ENCODE measurements around the gene PALM. TPM values are rescaled to one million over a fixed set of nuclear protein-coding genes. Genes with fewer than 3 reads are reported as not detected.

Gene PALM
- total and polyA plus RNA-seq, 2 experiments from 2014 or later = 22.1 to 27.2 TPM

DNA sequence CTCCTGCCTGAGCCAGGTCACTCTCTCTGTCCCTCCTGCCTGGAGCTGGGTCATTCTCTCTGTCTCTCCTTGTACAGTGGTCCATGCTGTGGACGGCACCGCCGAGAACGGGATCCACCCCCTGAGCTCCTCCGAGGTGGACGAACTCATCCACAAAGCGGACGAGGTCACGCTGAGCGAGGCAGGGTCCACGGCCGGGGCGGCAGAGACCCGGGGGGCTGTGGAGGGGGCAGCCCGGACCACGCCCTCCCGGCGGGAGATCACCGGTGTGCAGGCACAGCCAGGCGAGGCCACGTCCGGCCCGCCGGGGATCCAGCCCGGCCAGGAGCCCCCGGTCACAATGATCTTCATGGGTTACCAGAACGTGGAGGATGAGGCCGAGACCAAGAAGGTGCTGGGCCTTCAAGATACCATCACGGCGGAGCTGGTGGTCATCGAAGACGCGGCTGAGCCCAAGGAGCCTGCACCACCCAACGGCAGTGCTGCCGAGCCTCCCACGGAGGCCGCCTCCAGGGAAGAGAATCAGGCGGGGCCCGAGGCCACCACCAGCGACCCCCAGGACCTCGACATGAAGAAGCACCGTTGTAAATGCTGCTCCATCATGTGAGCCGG is 37.6 kb downstream of the PALM start:
- no peak for DNase-seq (ENCODE audit: low spot score)
- Histone ChIP-seq H3K9me3 (ENCODE audit: low read depth) (no peaks in the 10 kb centered on the region), H3K9me2 (replicated peaks; ENCODE audit: insufficient read depth) (no peaks in the 10 kb centered on the region), H4K20me1 (ENCODE audit: insufficient read depth, poor library complexity, severe bottlenecking) (no peaks in the 10 kb centered on the region), H3K4me3 (no peak overlapping the region), H3K4me1 (ENCODE audit: insufficient read depth) (peaks cover 6% of the 10 kb centered on the region), H3K79me2 (no peaks in the 10 kb centered on the region), H2AFZ (no peak overlapping the region), H3K27me3 (no peaks in the 10 kb centered on the region), H3K27ac (no peak overlapping the region), H3K36me3 (replicated peaks; ENCODE audit: insufficient read depth, low read depth) (no peaks in the 10 kb centered on the region), H3K4me2 (no peak overlapping the region)
- WGBS (ENCODE audit: low lambda C conversion rate, missing lambda C conversion rate) = 98% methylated on average over 19 of the region's 43 CpGs
- no peak for TF ChIP-seq EZH2phosphoT487 (IDR thresholded peaks at IDR 0.05; ENCODE audit: low read depth, severe bottlenecking, unreplicated experiment)
- TF ChIP-seq, protein P1, sequence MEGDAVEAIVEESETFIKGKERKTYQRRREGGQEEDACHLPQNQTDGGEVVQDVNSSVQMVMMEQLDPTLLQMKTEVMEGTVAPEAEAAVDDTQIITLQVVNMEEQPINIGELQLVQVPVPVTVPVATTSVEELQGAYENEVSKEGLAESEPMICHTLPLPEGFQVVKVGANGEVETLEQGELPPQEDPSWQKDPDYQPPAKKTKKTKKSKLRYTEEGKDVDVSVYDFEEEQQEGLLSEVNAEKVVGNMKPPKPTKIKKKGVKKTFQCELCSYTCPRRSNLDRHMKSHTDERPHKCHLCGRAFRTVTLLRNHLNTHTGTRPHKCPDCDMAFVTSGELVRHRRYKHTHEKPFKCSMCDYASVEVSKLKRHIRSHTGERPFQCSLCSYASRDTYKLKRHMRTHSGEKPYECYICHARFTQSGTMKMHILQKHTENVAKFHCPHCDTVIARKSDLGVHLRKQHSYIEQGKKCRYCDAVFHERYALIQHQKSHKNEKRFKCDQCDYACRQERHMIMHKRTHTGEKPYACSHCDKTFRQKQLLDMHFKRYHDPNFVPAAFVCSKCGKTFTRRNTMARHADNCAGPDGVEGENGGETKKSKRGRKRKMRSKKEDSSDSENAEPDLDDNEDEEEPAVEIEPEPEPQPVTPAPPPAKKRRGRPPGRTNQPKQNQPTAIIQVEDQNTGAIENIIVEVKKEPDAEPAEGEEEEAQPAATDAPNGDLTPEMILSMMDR (IDR thresholded peaks at IDR 0.05; ENCODE audit: poor library complexity) = no peak
- no peak for TF ChIP-seq EZH2 (IDR thresholded peaks at IDR 0.05; ENCODE audit: borderline replicate concordance)

DNA sequence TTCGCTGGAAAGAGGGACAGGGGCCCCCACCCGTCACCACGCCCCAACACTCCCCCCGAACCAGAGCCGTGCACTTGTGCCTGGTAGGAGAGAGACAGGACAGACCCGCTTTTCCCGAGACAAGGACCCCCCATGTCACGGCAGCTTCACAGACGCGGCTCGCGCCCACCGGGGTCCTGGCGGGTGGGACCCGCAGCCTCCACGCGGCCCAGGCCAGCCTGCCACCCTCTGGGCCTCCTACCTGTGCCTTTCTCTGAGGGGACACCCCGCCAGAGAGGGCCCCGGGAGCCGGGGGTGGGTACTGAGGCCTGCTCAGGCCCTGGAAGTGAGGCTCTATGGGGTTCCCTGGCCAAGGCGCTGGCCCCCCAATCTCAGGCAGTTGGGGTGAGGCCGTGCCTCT is 38.2 kb downstream of the PALM start:
- Histone ChIP-seq H3K27me3 (no peaks in the 10 kb centered on the region), H3K9me3 (ENCODE audit: low read depth) (no peaks in the 10 kb centered on the region), H3K79me2 (no peaks in the 10 kb centered on the region), H3K4me3 (no peak overlapping the region), H4K20me1 (ENCODE audit: insufficient read depth, poor library complexity, severe bottlenecking) (no peaks in the 10 kb centered on the region), H3K9me2 (replicated peaks; ENCODE audit: insufficient read depth) (no peaks in the 10 kb centered on the region), H3K4me1 (ENCODE audit: insufficient read depth) (peaks cover 7% of the 10 kb centered on the region), H3K4me2 (no peak overlapping the region), H3K36me3 (replicated peaks; ENCODE audit: insufficient read depth, low read depth) (no peaks in the 10 kb centered on the region), H3K27ac (no peak overlapping the region), H2AFZ (no peak overlapping the region)
- 98% methylated on average over 20 of the region's 22 CpGs for WGBS (ENCODE audit: low lambda C conversion rate, missing lambda C conversion rate)
- TF ChIP-seq, protein P1 (IDR thresholded peaks at IDR 0.05; ENCODE audit: poor library complexity) = no peak
- TF ChIP-seq EZH2phosphoT487 (IDR thresholded peaks at IDR 0.05; ENCODE audit: low read depth, severe bottlenecking, unreplicated experiment) (no peak), EZH2 (IDR thresholded peaks at IDR 0.05; ENCODE audit: borderline replicate concordance) (no peak)
- DNase-seq (ENCODE audit: low spot score) = no peak

DNA sequence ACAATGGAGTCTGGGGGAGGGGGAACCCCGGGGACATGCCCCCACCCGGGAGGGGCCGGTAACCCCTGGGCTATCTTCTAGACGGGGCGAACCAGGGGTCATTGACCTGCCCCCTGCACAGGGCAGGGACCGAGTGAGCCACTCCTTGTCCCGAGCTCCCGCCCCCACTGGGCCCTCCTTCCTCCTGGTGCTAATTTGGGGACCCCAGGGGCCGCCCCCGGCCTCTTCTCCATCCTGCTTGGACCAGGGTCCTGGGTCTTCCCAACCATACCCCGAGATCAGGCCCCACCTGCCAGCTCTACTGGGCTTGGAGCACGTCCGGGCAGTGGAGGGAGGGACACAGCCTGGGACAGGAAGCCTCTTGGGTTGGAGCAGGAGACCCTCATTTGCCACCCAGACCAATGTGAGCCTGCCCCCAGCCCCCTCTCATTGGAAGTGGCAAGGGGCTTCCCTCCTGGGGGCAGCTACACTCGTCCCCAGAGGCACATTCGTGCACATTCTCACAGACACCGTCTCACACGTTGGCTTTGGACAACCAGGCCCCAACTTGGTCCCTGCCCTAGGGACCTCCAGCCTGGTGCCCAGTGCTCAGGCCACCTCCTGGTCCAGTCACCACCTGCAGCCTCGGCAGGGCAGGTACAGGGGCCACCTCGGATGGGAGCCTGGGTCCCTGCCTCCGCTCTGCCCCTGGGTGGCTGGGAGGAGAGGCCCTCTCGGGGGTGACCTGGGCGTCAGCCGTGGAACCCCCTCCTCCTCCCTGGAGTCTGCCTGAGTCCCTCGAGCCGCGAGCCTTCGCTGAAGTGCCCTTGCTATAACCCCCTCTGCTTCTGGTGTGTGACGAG is 38.9 kb downstream of the PALM start:
- H3K36me3 ChIP-seq (replicated peaks; ENCODE audit: insufficient read depth, low read depth) = no peaks in the 10 kb centered on the region
- TF ChIP-seq, protein P1 (IDR thresholded peaks at IDR 0.05; ENCODE audit: poor library complexity) = no peak
- TF ChIP-seq EZH2phosphoT487 (IDR thresholded peaks at IDR 0.05; ENCODE audit: low read depth, severe bottlenecking, unreplicated experiment) (no peak), EZH2 (IDR thresholded peaks at IDR 0.05; ENCODE audit: borderline replicate concordance) (no peak)
- no peak overlapping the region for H3K4me3 ChIP-seq
- H3K27ac ChIP-seq = peak overlapping the region; percentile 68
- no peak overlapping the region for H3K4me2 ChIP-seq
- no peak for DNase-seq (ENCODE audit: low spot score)
- H3K9me2 ChIP-seq (replicated peaks; ENCODE audit: insufficient read depth) = no peaks in the 10 kb centered on the region
- 94% methylated on average over 21 of the region's 28 CpGs for WGBS (ENCODE audit: low lambda C conversion rate, missing lambda C conversion rate)
- H4K20me1 ChIP-seq (ENCODE audit: insufficient read depth, poor library complexity, severe bottlenecking) = no peaks in the 10 kb centered on the region
- H2AFZ ChIP-seq = no peak overlapping the region
- no peaks in the 10 kb centered on the region for H3K9me3 ChIP-seq (ENCODE audit: low read depth)
- H3K4me1 ChIP-seq (ENCODE audit: insufficient read depth) = peaks cover 7% of the 10 kb centered on the region
- H3K79me2 ChIP-seq = no peaks in the 10 kb centered on the region
- H3K27me3 ChIP-seq = no peaks in the 10 kb centered on the region
